HEK293T (cell line): ENCODE data around the gene RMND5B.

Source experiments
- ELF4 ChIP-seq: fragments of 450-650 bp; IDR thresholded peaks from 2 replicates; pipeline ENCODE4 v1.6.1; 2017; ENCODE audit warnings: antibody characterized with exemption
- LEF1 ChIP-seq: fragments of 450-650 bp; IDR thresholded peaks from 2 replicates; pipeline ENCODE4 v1.6.1; 2017; ENCODE audit warnings: mild to moderate bottlenecking, borderline replicate concordance
- NFRKB ChIP-seq: fragments of 450-650 bp; IDR thresholded peaks from 2 replicates; pipeline ENCODE4 v1.6.1; 2016; ENCODE audit warnings: mild to moderate bottlenecking, moderate library complexity
- SUZ12 ChIP-seq: fragments of 450-650 bp; IDR thresholded peaks from 2 replicates; pipeline ENCODE4 v1.6.1; 2016; ENCODE audit warnings: mild to moderate bottlenecking

GRCh38 chr5:178136990-178137389, 6.2 kb downstream of the RMND5B start:
- TF ChIP-seq SUZ12 (no peak), ELF4 (no peak), LEF1 (no peak), NFRKB (no peak)
